Measurements from ENCODE around the gene NUP54. TPM values are rescaled to one million over a fixed set of nuclear protein-coding genes. Genes with fewer than 3 reads are reported as not detected.

NUP54 gene
- total RNA-seq (40.8 TPM), polyA plus RNA-seq (ENCODE audit: insufficient read depth, low read depth, low replicate concordance) (15.6 TPM)
- long read RNA-seq, donor 1, transcript NUP54-201 (12 exons, 2,367 nt), result major isoform, 5 of 11 reads
- long read RNA-seq, donor 1, partial matches to known transcripts, result 6 of 11 reads
- long read RNA-seq, donor 1, other reads (novel, unspliced or antisense), result 0 of 11 reads
- long read RNA-seq, donor 2, transcript NUP54-201 (12 exons, 2,367 nt), result major isoform, 9 of 16 reads
- long read RNA-seq, donor 2, partial matches to known transcripts, result 5 of 16 reads
- long read RNA-seq, donor 2, other reads (novel, unspliced or antisense), result 0 of 16 reads
- long read RNA-seq, donor 3, partial matches to known transcripts, result 8 of 12 reads
- long read RNA-seq, donor 3, other reads (novel, unspliced or antisense), result 0 of 12 reads
- long read RNA-seq, donor 4, transcript NUP54-201 (12 exons, 2,367 nt), result major isoform, 5 of 6 reads
- long read RNA-seq, donor 4, partial matches to known transcripts, result 0 of 6 reads
- long read RNA-seq, donor 4, other reads (novel, unspliced or antisense), result 0 of 6 reads
- long read RNA-seq, donor 5, partial matches to known transcripts, result 0 of 2 reads
- long read RNA-seq, donor 5, other reads (novel, unspliced or antisense), result 0 of 2 reads
- long read RNA-seq, donor 6, transcript NUP54-201 (12 exons, 2,367 nt), result major isoform, 8 of 23 reads
- long read RNA-seq, donor 6, partial matches to known transcripts, result 15 of 23 reads
- long read RNA-seq, donor 6, other reads (novel, unspliced or antisense), result 0 of 23 reads
- long read RNA-seq, donor 7, transcript NUP54-201 (12 exons, 2,367 nt), result major isoform, 11 of 14 reads
- long read RNA-seq, donor 7, partial matches to known transcripts, result 0 of 14 reads
- long read RNA-seq, donor 7, other reads (novel, unspliced or antisense), result 3 of 14 reads
- long read RNA-seq, donor 8, transcript NUP54-201 (12 exons, 2,367 nt), result major isoform, 7 of 7 reads
- long read RNA-seq, donor 8, partial matches to known transcripts, result 0 of 7 reads
- long read RNA-seq, donor 8, other reads (novel, unspliced or antisense), result 0 of 7 reads
- long read RNA-seq, donor 9, transcript NUP54-201 (12 exons, 2,367 nt), result major isoform, 8 of 14 reads
- long read RNA-seq, donor 9, partial matches to known transcripts, result 5 of 14 reads
- long read RNA-seq, donor 9, other reads (novel, unspliced or antisense), result 0 of 14 reads
- long read RNA-seq, donor 10, transcript NUP54-201 (12 exons, 2,367 nt), result major isoform, 6 of 11 reads
- long read RNA-seq, donor 10, partial matches to known transcripts, result 5 of 11 reads
- long read RNA-seq, donor 10, other reads (novel, unspliced or antisense), result 0 of 11 reads

DNA sequence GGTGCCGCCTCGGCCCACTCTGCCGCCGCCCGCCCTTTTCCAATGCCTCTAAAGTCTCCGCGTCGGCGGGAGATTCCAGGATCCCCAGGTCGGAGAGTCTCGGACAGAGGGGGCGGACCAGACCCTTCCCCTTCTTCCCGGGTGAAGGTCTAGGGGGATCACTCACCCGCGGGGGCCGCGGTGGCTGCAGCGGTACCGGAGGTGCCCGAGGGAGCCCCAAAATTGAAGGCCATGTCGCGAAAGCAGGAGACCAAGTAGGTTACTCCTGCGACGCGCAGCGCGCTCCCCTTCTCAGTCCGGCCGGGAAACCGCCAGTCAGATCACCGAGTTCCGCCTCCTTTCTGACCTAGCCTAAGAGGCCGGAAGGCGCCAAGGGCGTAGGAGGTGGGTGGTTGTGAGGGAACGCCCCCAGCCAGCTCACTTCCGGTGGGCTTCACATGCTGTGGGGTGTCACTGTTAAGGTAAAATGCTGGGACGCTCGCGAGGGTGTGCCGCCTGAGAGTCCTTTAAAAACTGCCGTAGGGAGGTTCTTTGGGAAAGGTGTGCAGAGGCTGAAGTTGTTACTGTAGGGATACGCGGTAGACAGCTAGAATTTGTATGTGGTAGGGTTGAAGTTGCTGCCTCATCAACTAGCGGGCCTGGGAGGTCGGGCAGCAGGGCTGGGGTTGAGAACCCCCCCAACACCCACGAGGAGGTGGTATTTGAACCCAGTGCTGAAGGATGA lies at the start of gene NUP54:
TSS of gene NUP54 (minus strand) at position 256 of the 724 bp plus-strand sequence. CDS start at position 233, 23 bp downstream.
- H3K27ac ChIP-seq (ENCODE audit: low read depth in 2 of 2, low read length in 2 of 2), result peak within 1 kb of the TSS; percentile 84
- H3K27me3 ChIP-seq (ENCODE audit: control insufficient read depth, insufficient read depth, low read length), result no peaks in the 10 kb centered on the region
- H3K4me3 ChIP-seq (ENCODE audit: low read length in 3 of 3), result peak within 1 kb of the TSS; percentile 64 to 98 (median 98)
- no peaks in the 10 kb centered on the region for H3K9me3 ChIP-seq (ENCODE audit: control insufficient read depth in 2 of 3, insufficient read depth in 1 of 3, low read length in 3 of 3)
- H3K9ac ChIP-seq (ENCODE audit: low read length in 3 of 3), result peak within 1 kb of the TSS; percentile 92 to 97 (median 96)
- TF ChIP-seq, protein P1, sequence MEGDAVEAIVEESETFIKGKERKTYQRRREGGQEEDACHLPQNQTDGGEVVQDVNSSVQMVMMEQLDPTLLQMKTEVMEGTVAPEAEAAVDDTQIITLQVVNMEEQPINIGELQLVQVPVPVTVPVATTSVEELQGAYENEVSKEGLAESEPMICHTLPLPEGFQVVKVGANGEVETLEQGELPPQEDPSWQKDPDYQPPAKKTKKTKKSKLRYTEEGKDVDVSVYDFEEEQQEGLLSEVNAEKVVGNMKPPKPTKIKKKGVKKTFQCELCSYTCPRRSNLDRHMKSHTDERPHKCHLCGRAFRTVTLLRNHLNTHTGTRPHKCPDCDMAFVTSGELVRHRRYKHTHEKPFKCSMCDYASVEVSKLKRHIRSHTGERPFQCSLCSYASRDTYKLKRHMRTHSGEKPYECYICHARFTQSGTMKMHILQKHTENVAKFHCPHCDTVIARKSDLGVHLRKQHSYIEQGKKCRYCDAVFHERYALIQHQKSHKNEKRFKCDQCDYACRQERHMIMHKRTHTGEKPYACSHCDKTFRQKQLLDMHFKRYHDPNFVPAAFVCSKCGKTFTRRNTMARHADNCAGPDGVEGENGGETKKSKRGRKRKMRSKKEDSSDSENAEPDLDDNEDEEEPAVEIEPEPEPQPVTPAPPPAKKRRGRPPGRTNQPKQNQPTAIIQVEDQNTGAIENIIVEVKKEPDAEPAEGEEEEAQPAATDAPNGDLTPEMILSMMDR (IDR thresholded peaks at IDR 0.05; ENCODE audit: borderline replicate concordance, extremely low read depth, insufficient read depth), result no peak
- peaks cover 4 to 7% (median 5%) of the 10 kb centered on the region in 3 donors for H3K4me1 ChIP-seq (ENCODE audit: control insufficient read depth in 2 of 3, insufficient read depth in 2 of 3, low read depth in 1 of 3, low read length in 3 of 3)
- intact Hi-C loops (cut with DNase I), result no loop called here
- FAIRE-seq, result peak; percentile 67
- H3K36me3 ChIP-seq (ENCODE audit: control insufficient read depth in 2 of 3, insufficient read depth in 3 of 3, low read length in 3 of 3), result peaks cover 0 to 2% (median 0%) of the 10 kb centered on the region in 3 donors
- DNase-seq, result peak; percentile 96 to 99 (median 98)

DNA sequence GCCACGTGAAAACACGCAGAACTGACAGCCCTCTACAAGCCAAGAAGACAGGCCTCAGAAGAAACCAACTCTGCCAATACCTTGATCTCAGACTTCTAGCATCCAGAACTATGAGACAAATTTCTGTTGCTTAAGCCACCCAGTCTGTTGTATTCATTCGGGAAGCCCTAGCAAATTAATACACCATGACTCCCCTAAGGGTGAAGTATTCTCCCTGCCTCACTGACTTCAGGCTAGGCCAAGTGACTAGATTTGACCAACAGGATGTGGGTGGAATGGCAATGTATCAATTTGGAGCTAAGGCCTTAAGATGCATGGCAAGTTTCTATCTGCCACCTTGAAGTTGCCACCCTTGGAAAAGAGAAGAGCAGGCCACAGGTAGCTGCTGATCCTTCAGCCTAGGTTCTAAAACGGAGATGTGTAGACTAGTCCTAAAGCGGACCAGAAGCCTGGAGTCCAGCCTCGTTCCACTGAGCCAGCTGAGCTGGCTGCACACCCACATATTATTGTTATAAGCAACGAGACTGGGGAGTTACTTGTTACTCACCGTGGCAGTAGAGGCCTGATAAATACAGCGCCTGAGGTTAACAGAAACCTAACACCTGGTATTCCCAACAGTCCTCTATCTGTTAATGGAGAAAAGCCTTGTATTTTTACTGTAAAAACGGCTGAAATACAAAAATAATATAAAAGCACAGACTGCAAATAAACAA lies 49.0 kb upstream of the NUP54 start:
- Histone ChIP-seq H3K4me1 (ENCODE audit: control insufficient read depth in 2 of 3, insufficient read depth in 2 of 3, low read depth in 1 of 3, low read length in 3 of 3) (peaks cover 27 to 58% (median 46%) of the 10 kb centered on the region in 3 donors), H3K27ac (ENCODE audit: low read depth in 2 of 2, low read length in 2 of 2) (peak overlapping the region; percentile 16 to 54), H3K27me3 (ENCODE audit: control insufficient read depth, insufficient read depth, low read length) (no peaks in the 10 kb centered on the region), H3K9me3 (ENCODE audit: control insufficient read depth in 2 of 3, insufficient read depth in 1 of 3, low read length in 3 of 3) (no peaks in the 10 kb centered on the region), H3K9ac (ENCODE audit: low read length in 3 of 3) (no peak overlapping the region), H3K36me3 (ENCODE audit: control insufficient read depth in 2 of 3, insufficient read depth in 3 of 3, low read length in 3 of 3) (peaks cover 2 to 7% (median 5%) of the 10 kb centered on the region in 3 donors), H3K4me3 (ENCODE audit: low read length in 3 of 3) (no peak overlapping the region)
- TF ChIP-seq, protein P1 (IDR thresholded peaks at IDR 0.05; ENCODE audit: borderline replicate concordance, extremely low read depth, insufficient read depth), result no peak
- FAIRE-seq (no peak), DNase-seq (no peak)
- intact Hi-C loops (cut with DNase I), result no loop called here

All from kidney (tissue), 22 donors.